ENCODE data around the gene STK31.

The STK31 gene

GRCh38 chr7:23664122-23664521 lies 45.9 kb upstream of the STK31 start:
- no peak for TF ChIP-seq USF1 (IDR thresholded peaks at IDR 0.05)
- no peak for TF ChIP-seq EP300 (IDR thresholded peaks at IDR 0.05; ENCODE audit: borderline replicate concordance)
- TF ChIP-seq TAF1 (IDR thresholded peaks at IDR 0.05; ENCODE audit: low read depth) = no peak
- TF ChIP-seq TEAD4 (IDR thresholded peaks at IDR 0.05) = no peak
- no peak for TF ChIP-seq YY1 (IDR thresholded peaks at IDR 0.05; ENCODE audit: low read depth)
- no peak for TF ChIP-seq ZBTB7A (IDR thresholded peaks at IDR 0.05; ENCODE audit: low read depth)
- TF ChIP-seq MAX (IDR thresholded peaks at IDR 0.05) = no peak
- no peak for TF ChIP-seq RAD21 (IDR thresholded peaks at IDR 0.05; ENCODE audit: low read depth)
- no peak for TF ChIP-seq NFIC (IDR thresholded peaks at IDR 0.05)
- no peak for TF ChIP-seq TCF12 (IDR thresholded peaks at IDR 0.05; ENCODE audit: low read depth)
- no peak for TF ChIP-seq REST (IDR thresholded peaks at IDR 0.05; ENCODE audit: low read depth)
- no peak for TF ChIP-seq FOXM1 (IDR thresholded peaks at IDR 0.05; ENCODE audit: borderline replicate concordance, low read depth)
- TF ChIP-seq CEBPB (IDR thresholded peaks at IDR 0.05) = no peak
- no peak for TF ChIP-seq EGR1 (IDR thresholded peaks at IDR 0.05)
- TF ChIP-seq CREB1 (IDR thresholded peaks at IDR 0.05; ENCODE audit: low read depth) = no peak

GRCh38 chr7:23672033-23672432 lies 38.0 kb upstream of the STK31 start:
- TF ChIP-seq CREB1 (IDR thresholded peaks at IDR 0.05; ENCODE audit: low read depth) (no peak), EGR1 (IDR thresholded peaks at IDR 0.05) (no peak), YY1 (IDR thresholded peaks at IDR 0.05; ENCODE audit: low read depth) (no peak), REST (IDR thresholded peaks at IDR 0.05; ENCODE audit: low read depth) (no peak), TCF12 (IDR thresholded peaks at IDR 0.05; ENCODE audit: low read depth) (no peak), ZBTB7A (IDR thresholded peaks at IDR 0.05; ENCODE audit: low read depth) (no peak), USF1 (IDR thresholded peaks at IDR 0.05) (no peak), FOXM1 (IDR thresholded peaks at IDR 0.05; ENCODE audit: borderline replicate concordance, low read depth) (no peak)

- peak; percentile 49; the same call in 1 of the 2 replicates for TF ChIP-seq USF1 (IDR thresholded peaks at IDR 0.05)
- TF ChIP-seq YY1 (IDR thresholded peaks at IDR 0.05; ENCODE audit: low read depth) = no peak
- peak; percentile 96 for TF ChIP-seq MAX (IDR thresholded peaks at IDR 0.05)
Observed at GRCh38 chr7:23679898-23680413, 30.1 kb upstream of the STK31 start, which contains the start of gene FAM221A. TSS of gene FAM221A (plus strand) at chr7:23680199. CDS start at chr7:23680219, 20 bp downstream.

- TF ChIP-seq YY1 (IDR thresholded peaks at IDR 0.05; ENCODE audit: low read depth) (no peak), RAD21 (IDR thresholded peaks at IDR 0.05; ENCODE audit: low read depth) (no peak), REST (IDR thresholded peaks at IDR 0.05; ENCODE audit: low read depth) (no peak), TCF12 (IDR thresholded peaks at IDR 0.05; ENCODE audit: low read depth) (no peak), CREB1 (IDR thresholded peaks at IDR 0.05; ENCODE audit: low read depth) (no peak), TEAD4 (IDR thresholded peaks at IDR 0.05) (peak; percentile 24; the same call in 1 of the 2 replicates), CEBPB (IDR thresholded peaks at IDR 0.05) (no peak), MAX (IDR thresholded peaks at IDR 0.05) (0 out of 2 replicates have a peak, but pooled peaks have one; percentile 33), TAF1 (IDR thresholded peaks at IDR 0.05; ENCODE audit: low read depth) (no peak), EP300 (IDR thresholded peaks at IDR 0.05; ENCODE audit: borderline replicate concordance) (no peak)
Observed at GRCh38 chr7:23680414-23681405, 29.3 kb upstream of the STK31 start.

All from Ishikawa (cell line).